ENCODE data around the gene CFAP210.

The CFAP210 gene

DNA sequence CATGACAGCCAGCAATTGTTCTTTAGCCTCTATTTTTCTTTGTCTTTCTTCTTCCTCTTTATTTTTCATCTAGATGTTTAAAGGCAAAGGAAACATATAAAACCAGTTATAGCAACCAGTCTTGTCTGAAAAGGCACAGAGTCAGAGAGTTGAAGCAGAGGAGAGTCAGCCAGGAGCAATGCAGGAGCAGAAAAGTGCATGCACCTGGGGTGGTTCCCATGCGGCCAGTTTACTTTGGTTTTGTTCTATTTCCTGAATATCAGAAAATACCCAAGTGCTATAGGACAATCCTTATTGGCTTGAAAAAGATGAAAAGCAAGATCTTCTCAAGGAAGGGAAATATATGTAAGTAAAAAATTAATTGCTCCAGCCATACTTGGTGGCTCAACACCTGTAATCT lies 44.9 kb downstream of the CFAP210 start:
- no CpG with 5 or more reads among the region's 1 CpG for WGBS (ENCODE audit: extremely low coverage, insufficient coverage, insufficient read length)
- H3K36me3 ChIP-seq (ENCODE audit: control insufficient read depth in 1 of 2, insufficient read depth in 2 of 2, low read length in 2 of 2): no peaks in the 10 kb centered on the region
- no peaks in the 10 kb centered on the region for H3K27me3 ChIP-seq (ENCODE audit: insufficient read depth, low read length)
- no peak overlapping the region for H3K18ac ChIP-seq (ENCODE audit: low read length)
- H3K4me3 ChIP-seq (ENCODE audit: low read depth, low read length): no peak overlapping the region
- H2AFZ ChIP-seq (ENCODE audit: insufficient read depth, low read length, poor library complexity): no peak overlapping the region
- no peak overlapping the region for H3K4me2 ChIP-seq (ENCODE audit: low read length)
- no peak overlapping the region for H3K9ac ChIP-seq (ENCODE audit: low read length)
- no peak overlapping the region for H3K23ac ChIP-seq (ENCODE audit: low read length)
- H2BK5ac ChIP-seq (ENCODE audit: low read depth, low read length, poor library complexity): no peak overlapping the region
- H3K4ac ChIP-seq (ENCODE audit: low read depth, low read length): no peak overlapping the region
- H2AK5ac ChIP-seq (ENCODE audit: low read length): no peak overlapping the region
- H2BK120ac ChIP-seq (ENCODE audit: insufficient read depth, low read length, poor library complexity): no peak overlapping the region
- H4K12ac ChIP-seq (ENCODE audit: low read depth, low read length): no peak overlapping the region
- no peaks in the 10 kb centered on the region for H3K79me2 ChIP-seq (ENCODE audit: control insufficient read depth, insufficient read depth, low read length, poor library complexity)
- no peak overlapping the region for H4K91ac ChIP-seq (ENCODE audit: low read depth, low read length)
- no peak overlapping the region for H4K8ac ChIP-seq (ENCODE audit: low read depth, low read length)
- H3K4me1 ChIP-seq (ENCODE audit: control insufficient read depth in 1 of 2, insufficient read depth in 2 of 2, low read length in 2 of 2): no peaks in the 10 kb centered on the region
- DNase-seq: no peak
- no peak overlapping the region for H3K14ac ChIP-seq (ENCODE audit: low read length)
- no peaks in the 10 kb centered on the region for H3K9me3 ChIP-seq (ENCODE audit: insufficient read depth, low read depth, low read length)
- no peaks in the 10 kb centered on the region for H3K79me1 ChIP-seq (ENCODE audit: low read length)
- no peak overlapping the region for H2BK12ac ChIP-seq (ENCODE audit: low read length)
- H3K27ac ChIP-seq (ENCODE audit: low read depth, low read length): no peak overlapping the region

DNA sequence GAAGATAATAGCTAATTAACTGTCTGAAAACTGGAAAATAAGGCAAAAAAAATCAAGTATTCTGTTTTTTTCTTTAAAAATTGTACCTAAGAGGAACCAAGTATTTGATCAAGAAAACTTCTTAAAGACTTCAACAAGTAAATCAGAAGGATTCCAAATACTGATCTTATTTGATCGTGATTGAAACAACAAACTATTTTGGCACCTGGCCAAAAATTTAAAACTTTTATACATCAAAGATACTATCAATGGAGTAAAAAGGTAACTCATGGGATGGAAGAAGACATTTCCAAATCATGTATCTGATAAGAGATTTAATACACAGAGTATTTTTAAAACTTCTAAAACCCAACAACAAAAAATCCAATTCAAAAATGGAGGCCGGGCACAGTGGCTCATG lies 46.7 kb downstream of the CFAP210 start:
- Histone ChIP-seq H2BK12ac (ENCODE audit: low read length) (no peak overlapping the region), H2BK120ac (ENCODE audit: insufficient read depth, low read length, poor library complexity) (no peak overlapping the region), H3K27me3 (ENCODE audit: insufficient read depth, low read length) (no peaks in the 10 kb centered on the region), H4K12ac (ENCODE audit: low read depth, low read length) (no peak overlapping the region), H2AK5ac (ENCODE audit: low read length) (no peak overlapping the region), H3K9me3 (ENCODE audit: insufficient read depth, low read depth, low read length) (no peaks in the 10 kb centered on the region), H2BK5ac (ENCODE audit: low read depth, low read length, poor library complexity) (no peak overlapping the region), H3K4me3 (ENCODE audit: low read depth, low read length) (no peak overlapping the region), H3K18ac (ENCODE audit: low read length) (no peak overlapping the region), H3K23ac (ENCODE audit: low read length) (no peak overlapping the region), H3K4me1 (ENCODE audit: control insufficient read depth in 1 of 2, insufficient read depth in 2 of 2, low read length in 2 of 2) (no peaks in the 10 kb centered on the region), H3K4me2 (ENCODE audit: low read length) (no peak overlapping the region), H3K36me3 (ENCODE audit: control insufficient read depth in 1 of 2, insufficient read depth in 2 of 2, low read length in 2 of 2) (no peaks in the 10 kb centered on the region), H3K79me2 (ENCODE audit: control insufficient read depth, insufficient read depth, low read length, poor library complexity) (no peaks in the 10 kb centered on the region), H2AFZ (ENCODE audit: insufficient read depth, low read length, poor library complexity) (no peak overlapping the region), H4K8ac (ENCODE audit: low read depth, low read length) (no peak overlapping the region), H3K14ac (ENCODE audit: low read length) (no peak overlapping the region), H3K79me1 (ENCODE audit: low read length) (no peaks in the 10 kb centered on the region), H3K27ac (ENCODE audit: low read depth, low read length) (no peak overlapping the region), H4K91ac (ENCODE audit: low read depth, low read length) (no peak overlapping the region), H3K4ac (ENCODE audit: low read depth, low read length) (no peak overlapping the region), H3K9ac (ENCODE audit: low read length) (no peak overlapping the region)
- no CpG with 5 or more reads among the region's 2 CpGs for WGBS (ENCODE audit: extremely low coverage, insufficient coverage, insufficient read length)
- DNase-seq: peak in 1 of 2 donors; percentile 29

DNA sequence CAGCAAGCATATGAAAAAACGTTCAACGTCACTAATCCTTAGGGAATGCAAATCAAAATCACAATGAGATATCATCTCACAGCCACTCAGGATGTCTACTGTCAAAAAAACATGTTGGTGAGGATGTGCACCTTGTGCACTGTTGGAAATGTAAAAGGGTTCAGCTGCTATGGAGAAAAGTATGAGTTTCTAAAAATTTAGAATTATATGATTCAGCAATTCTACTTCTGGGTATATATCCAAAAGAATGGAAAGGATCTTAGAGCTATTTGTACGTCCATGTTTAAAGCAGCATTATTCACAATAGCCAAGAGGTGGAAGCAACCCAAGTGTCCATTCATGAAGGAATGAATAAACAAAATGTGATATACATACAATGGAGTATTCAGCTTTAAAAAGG lies 50.0 kb downstream of the CFAP210 start:
- Histone ChIP-seq H3K23ac (ENCODE audit: low read length) (no peak overlapping the region), H3K27me3 (ENCODE audit: insufficient read depth, low read length) (no peaks in the 10 kb centered on the region), H4K12ac (ENCODE audit: low read depth, low read length) (no peak overlapping the region), H2BK120ac (ENCODE audit: insufficient read depth, low read length, poor library complexity) (no peak overlapping the region), H2BK12ac (ENCODE audit: low read length) (no peak overlapping the region), H3K79me2 (ENCODE audit: control insufficient read depth, insufficient read depth, low read length, poor library complexity) (no peaks in the 10 kb centered on the region), H3K79me1 (ENCODE audit: low read length) (no peaks in the 10 kb centered on the region), H3K36me3 (ENCODE audit: control insufficient read depth in 1 of 2, insufficient read depth in 2 of 2, low read length in 2 of 2) (no peaks in the 10 kb centered on the region), H3K18ac (ENCODE audit: low read length) (no peak overlapping the region), H3K4me3 (ENCODE audit: low read depth, low read length) (no peak overlapping the region), H2BK5ac (ENCODE audit: low read depth, low read length, poor library complexity) (no peak overlapping the region), H2AFZ (ENCODE audit: insufficient read depth, low read length, poor library complexity) (no peak overlapping the region), H2AK5ac (ENCODE audit: low read length) (no peak overlapping the region), H3K4ac (ENCODE audit: low read depth, low read length) (no peak overlapping the region), H3K14ac (ENCODE audit: low read length) (no peak overlapping the region), H3K4me1 (ENCODE audit: control insufficient read depth in 1 of 2, insufficient read depth in 2 of 2, low read length in 2 of 2) (no peaks in the 10 kb centered on the region), H3K9ac (ENCODE audit: low read length) (no peak overlapping the region), H3K9me3 (ENCODE audit: insufficient read depth, low read depth, low read length) (no peaks in the 10 kb centered on the region), H4K8ac (ENCODE audit: low read depth, low read length) (no peak overlapping the region), H3K27ac (ENCODE audit: low read depth, low read length) (no peak overlapping the region), H4K91ac (ENCODE audit: low read depth, low read length) (no peak overlapping the region), H3K4me2 (ENCODE audit: low read length) (no peak overlapping the region)
- no CpG with 5 or more reads among the region's 3 CpGs for WGBS (ENCODE audit: extremely low coverage, insufficient coverage, insufficient read length)
- DNase-seq: no peak

DNA sequence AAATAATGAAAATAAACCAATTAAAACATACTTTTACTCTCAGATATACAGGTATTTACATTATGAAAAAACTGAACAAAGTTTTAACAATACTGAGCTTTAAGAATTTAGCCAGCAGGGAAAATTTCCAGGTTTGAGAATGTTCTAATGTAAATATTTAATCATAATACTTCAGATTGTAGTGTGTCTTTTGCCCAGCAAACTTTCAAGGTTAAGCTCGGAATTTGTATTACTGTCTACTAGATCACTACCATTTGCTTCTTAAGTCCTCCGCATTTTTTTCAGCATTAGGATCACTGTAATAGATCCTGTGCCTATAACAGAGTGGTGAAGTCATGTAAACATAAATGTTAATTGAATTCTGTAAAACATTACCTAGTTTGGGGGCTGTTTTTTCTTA lies 52.7 kb downstream of the CFAP210 start:
- peaks cover 0 to 2% of the 10 kb centered on the region in 2 experiments for H3K36me3 ChIP-seq (ENCODE audit: control insufficient read depth in 1 of 2, insufficient read depth in 2 of 2, low read length in 2 of 2)
- H3K79me2 ChIP-seq (ENCODE audit: control insufficient read depth, insufficient read depth, low read length, poor library complexity): no peaks in the 10 kb centered on the region
- H3K27ac ChIP-seq (ENCODE audit: low read depth, low read length): no peak overlapping the region
- no CpG with 5 or more reads among the region's 2 CpGs for WGBS (ENCODE audit: extremely low coverage, insufficient coverage, insufficient read length)
- no peak overlapping the region for H4K8ac ChIP-seq (ENCODE audit: low read depth, low read length)
- no peak overlapping the region for H3K14ac ChIP-seq (ENCODE audit: low read length)
- H2BK12ac ChIP-seq (ENCODE audit: low read length): no peak overlapping the region
- no peak overlapping the region for H3K4me3 ChIP-seq (ENCODE audit: low read depth, low read length)
- H3K27me3 ChIP-seq (ENCODE audit: insufficient read depth, low read length): no peaks in the 10 kb centered on the region
- H3K23ac ChIP-seq (ENCODE audit: low read length): no peak overlapping the region
- no peaks in the 10 kb centered on the region for H3K79me1 ChIP-seq (ENCODE audit: low read length)
- H2BK120ac ChIP-seq (ENCODE audit: insufficient read depth, low read length, poor library complexity): no peak overlapping the region
- H3K4me2 ChIP-seq (ENCODE audit: low read length): no peak overlapping the region
- no peak overlapping the region for H3K9ac ChIP-seq (ENCODE audit: low read length)
- H3K4me1 ChIP-seq (ENCODE audit: control insufficient read depth in 1 of 2, insufficient read depth in 2 of 2, low read length in 2 of 2): no peaks in the 10 kb centered on the region
- H3K18ac ChIP-seq (ENCODE audit: low read length): no peak overlapping the region
- H4K12ac ChIP-seq (ENCODE audit: low read depth, low read length): no peak overlapping the region
- no peak overlapping the region for H4K91ac ChIP-seq (ENCODE audit: low read depth, low read length)
- no peak overlapping the region for H3K4ac ChIP-seq (ENCODE audit: low read depth, low read length)
- H2AFZ ChIP-seq (ENCODE audit: insufficient read depth, low read length, poor library complexity): no peak overlapping the region
- no peak for DNase-seq
- H3K9me3 ChIP-seq (ENCODE audit: insufficient read depth, low read depth, low read length): no peaks in the 10 kb centered on the region
- H2BK5ac ChIP-seq (ENCODE audit: low read depth, low read length, poor library complexity): no peak overlapping the region
- H2AK5ac ChIP-seq (ENCODE audit: low read length): no peak overlapping the region
